SK-MEL-5 (cell line): Measurements from ENCODE around the gene PTPRE. TPM values are rescaled to one million over a fixed set of nuclear protein-coding genes. Genes with fewer than 3 reads are reported as not detected.

Experiments used
- DNase-seq: peaks from one replicate; pipeline ENCODE4 v3.0.0-alpha.2; 2016; ENCODE audit warnings: low read depth, low spot score
- in situ Hi-C: cut with HindIII; loops from 2 replicates; pipeline ENCODE4 v1.10.0; 2016; ENCODE audit warnings: low sequenced_read_pairs, high pct_unique_total_duplicates, low pct_unique_long_range_greater_than_20kb
- total RNA-seq: library from RNA; depleted of rRNA; stranded (reverse); fragments of >200 nt; shearing (Covaris generic); gene quantifications from 2 replicates; pipeline ENCODE4 v1.2.3, GENCODE V29; 2014

PTPRE gene
- total RNA-seq, 1 experiment from 2014 or later, result 0.03 TPM

DNA sequence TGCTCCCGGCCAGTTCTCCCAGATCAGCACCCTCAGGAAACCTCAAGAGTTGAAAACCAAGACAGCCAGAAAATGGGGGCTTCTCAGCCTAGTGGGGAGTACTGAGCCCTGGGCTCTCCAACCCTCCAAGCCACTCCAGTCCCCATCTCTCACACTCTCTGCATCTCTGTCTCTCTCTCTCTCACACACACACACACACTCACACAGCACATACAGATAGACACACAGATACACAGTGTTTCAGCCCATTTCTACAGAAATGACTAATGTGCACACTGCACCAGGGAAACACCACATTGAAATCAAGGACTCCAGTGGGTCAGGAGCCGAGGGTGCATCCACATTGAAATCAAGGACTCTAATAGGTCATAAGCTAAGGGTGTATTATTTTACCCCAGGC lies 111.8 kb downstream of the PTPRE start:
- in situ Hi-C loops, result no loop called here
- DNase-seq, result no peak

GRCh38 chr10:128022261-128023196 lies 115.6 kb downstream of the PTPRE start:
- in situ Hi-C loops, result no loop called here
- no peak for DNase-seq

DNA sequence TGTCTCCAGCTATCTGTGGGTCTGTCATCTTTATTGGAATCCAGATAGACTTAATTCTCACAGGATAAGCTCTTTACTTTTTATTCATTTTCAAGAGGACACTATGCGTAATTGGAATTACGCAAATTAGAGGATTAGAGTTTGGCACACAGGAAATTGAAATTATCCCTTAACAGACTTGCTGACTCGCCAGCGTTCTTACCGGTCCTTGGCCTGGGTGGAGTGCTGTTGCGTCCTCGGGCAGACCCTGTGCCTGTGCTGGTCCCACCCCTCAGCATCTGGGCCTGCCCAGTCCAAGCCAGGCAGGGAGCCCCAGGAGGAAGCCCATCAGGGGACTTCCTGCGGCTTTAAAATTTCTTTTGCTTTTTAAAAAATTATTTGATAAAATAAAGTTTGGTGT lies 117.5 kb downstream of the PTPRE start:
- DNase-seq, result no peak
- in situ Hi-C loops, result no loop called here

DNA sequence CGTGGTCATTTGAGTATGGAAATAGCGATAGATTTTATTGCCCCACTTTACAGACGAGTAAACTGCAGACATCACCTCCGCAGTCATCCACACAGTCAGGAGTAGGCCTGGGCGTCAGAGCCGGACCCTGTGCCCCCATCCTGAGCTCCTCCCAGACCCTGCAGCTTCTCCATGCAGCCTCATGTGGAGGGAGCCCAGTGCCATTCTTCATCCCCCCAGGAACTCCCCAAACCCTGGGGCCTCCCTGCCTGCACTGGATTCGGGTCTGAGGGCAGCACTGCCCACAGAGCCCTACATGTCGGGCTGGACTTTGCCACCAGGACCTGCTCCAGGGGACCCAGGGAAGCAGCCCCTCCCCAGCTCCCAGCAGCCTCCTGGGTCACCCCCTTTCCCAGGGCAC lies 118.5 kb downstream of the PTPRE start:
- in situ Hi-C loops, result no loop called here
- DNase-seq, result no peak

- DNase-seq, result no peak
- in situ Hi-C loops, result no loop called here
Measured at GRCh38 chr10:128025951-128026350, 119.0 kb downstream of the PTPRE start.

DNA sequence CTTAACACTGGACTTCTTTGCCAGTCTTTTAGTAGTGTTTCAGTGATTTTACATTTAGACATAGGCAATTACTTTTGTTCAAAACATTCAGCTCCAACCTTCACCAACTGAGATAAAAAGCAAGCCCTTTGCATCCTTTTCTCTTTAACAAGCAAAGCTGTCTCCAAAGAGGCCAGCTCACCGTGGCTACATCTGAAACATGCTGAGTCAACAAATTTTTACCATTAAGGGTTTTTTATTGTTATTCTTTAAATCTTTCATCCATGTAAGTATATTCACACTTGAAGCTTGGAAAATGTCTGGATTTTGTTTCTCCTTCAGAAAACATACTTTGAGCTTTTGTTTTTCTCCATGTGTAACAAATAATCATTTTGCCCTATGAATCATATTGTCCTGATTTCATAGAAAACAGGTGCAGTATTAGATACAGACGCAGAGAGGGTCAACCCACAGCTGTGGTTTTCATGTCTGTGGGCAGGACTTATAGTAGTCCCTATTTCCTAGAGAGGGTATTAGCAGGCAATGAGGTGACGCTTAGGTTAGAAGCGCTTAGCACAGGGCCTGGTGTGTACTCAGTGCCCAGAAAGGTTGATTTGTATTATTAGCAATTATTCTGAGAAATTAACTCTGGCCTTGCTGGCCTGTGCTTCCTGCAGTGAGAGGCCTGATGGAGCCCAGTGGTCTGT lies 119.9 kb downstream of the PTPRE start:
- DNase-seq, result no peak
- in situ Hi-C loops, result no loop called here

DNA sequence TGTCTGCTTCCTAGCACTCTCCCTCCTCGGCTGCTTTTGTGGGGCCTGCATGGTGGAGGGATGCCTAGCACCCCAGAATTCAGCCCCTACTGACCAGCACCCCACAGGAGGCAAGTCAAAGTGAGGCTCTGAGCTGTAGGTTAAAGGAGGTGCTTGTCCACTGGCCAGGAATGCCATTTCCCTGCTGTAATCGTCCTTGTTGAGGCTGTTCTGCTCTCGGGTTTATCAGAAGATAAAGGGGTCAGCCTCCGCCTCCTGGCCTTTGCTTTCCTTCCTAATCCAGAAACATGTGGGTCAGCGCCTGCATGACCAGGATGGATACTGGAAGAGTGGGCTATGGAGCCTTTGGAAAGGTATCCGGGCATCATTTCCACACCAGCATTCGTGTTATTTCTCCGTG lies 120.4 kb downstream of the PTPRE start:
- no peak for DNase-seq

DNA sequence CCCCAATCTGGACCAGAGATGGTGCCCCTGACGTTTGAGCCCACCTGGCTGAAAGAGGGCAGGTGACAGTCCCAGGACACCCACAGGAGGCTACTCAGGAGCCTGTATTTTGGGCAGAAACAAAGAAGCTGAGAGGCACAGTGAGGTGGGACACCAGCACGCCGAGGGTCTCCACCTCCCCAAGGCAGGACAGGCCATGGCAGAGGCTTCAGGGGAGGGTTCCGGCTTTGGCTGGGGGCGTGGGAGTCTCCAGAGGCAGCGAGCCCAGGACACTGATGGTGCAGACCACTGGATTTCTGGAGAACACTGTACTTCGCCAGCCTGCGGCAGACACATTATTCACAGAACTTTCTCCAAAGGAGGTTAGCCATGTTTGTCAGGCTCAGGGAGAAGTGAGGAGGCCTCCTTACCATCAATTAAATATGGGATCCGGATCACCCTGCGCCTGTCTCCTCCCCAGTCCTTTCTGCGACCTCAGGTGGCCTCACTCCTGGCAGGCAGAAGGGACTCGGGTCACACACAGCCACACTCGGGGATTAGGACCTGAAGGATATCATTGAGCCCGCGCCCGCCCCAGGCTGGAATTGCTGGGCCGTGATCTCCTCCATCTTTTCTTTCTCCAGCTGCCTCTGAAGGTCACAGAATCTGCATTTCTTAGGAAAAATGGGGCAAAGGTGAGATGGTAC lies 121.1 kb downstream of the PTPRE start:
- in situ Hi-C loops, result no loop called here
- DNase-seq, result no peak

More for the DNA sequence above, 120.4 kb downstream of the PTPRE start:
- in situ Hi-C loops, result no loop called here

- DNase-seq, result no peak
- in situ Hi-C loops, result no loop called here
Measured at GRCh38 chr10:128028508-128029289, 121.8 kb downstream of the PTPRE start.

GRCh38 chr10:128029290-128029651 lies 122.4 kb downstream of the PTPRE start:
- in situ Hi-C loops, result no loop called here
- no peak for DNase-seq

- in situ Hi-C loops, result no loop called here
- no peak for DNase-seq
Measured at GRCh38 chr10:128029731-128030369, 122.9 kb downstream of the PTPRE start.

- DNase-seq, result no peak
- in situ Hi-C loops, result no loop called here
Measured at GRCh38 chr10:128030498-128031072, 123.7 kb downstream of the PTPRE start.

DNA sequence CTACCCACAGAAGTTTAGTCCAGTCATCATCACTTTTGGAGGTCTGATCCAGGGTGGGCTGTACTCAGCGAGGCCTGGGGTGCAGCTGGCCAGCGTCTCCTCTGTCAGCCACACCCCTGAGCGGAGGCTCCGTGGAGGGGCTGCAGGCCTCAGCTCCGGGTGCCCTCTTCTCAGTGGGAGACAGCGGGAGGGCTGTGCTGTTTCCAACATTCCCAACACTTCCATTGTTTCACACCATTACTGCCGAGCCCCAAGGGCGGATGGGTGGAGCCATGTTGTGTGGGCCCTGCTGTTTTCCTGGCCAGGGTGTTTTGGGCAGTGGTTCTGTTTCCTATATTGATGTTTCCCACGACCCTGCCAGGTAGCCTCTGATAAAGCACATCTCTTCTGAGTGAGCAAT lies 124.3 kb downstream of the PTPRE start:
- no peak for DNase-seq
- in situ Hi-C loops, result no loop called here

GRCh38 chr10:128032466-128032865 lies 125.6 kb downstream of the PTPRE start:
- in situ Hi-C loops, result no loop called here
- DNase-seq, result no peak

GRCh38 chr10:128035557-128035973 lies 128.7 kb downstream of the PTPRE start:
- in situ Hi-C loops, result no loop called here
- peak; percentile 44 for DNase-seq

GRCh38 chr10:128036011-128036615 lies 129.2 kb downstream of the PTPRE start:
- no peak for DNase-seq
- in situ Hi-C loops, result no loop called here
